Uterus (tissue), 4 donors: ENCODE measurements around the gene ARHGEF4. TPM values are rescaled to one million over a fixed set of nuclear protein-coding genes. Genes with fewer than 3 reads are reported as not detected.

Source experiments
- DNase-seq, 2 donors: peaks; one replicate each; pipeline ENCODE4 v3.0.0-alpha.2; 2019 to 2020
- H3K27ac ChIP-seq, 2 donors: fragments of 200-600 bp; sonication (generic); 1 replicate in 1 of 2; 2 replicates in 1 of 2; pipeline ENCODE4 v1.5.1; 2016 to 2018
- H3K27me3 ChIP-seq, 2 donors: fragments of 200-600 bp; sonication (generic); one replicate each; pipeline ENCODE4 v1.5.1; 2018 to 2019; ENCODE audit warnings: control low read depth in 1 of 2
- H3K36me3 ChIP-seq, 2 donors: fragments of 200-600 bp; sonication (generic); one replicate each; pipeline ENCODE4 v1.5.1; 2019; ENCODE audit warnings: control low read depth in 1 of 2
- H3K4me1 ChIP-seq, 2 donors: fragments of 200-600 bp; sonication (generic); one replicate each; pipeline ENCODE4 v1.5.1; 2018 to 2019; ENCODE audit warnings: control low read depth in 1 of 2
- H3K4me3 ChIP-seq, 2 donors: fragments of 200-600 bp; sonication (generic); 1 replicate in 1 of 2; 2 replicates in 1 of 2; pipeline ENCODE4 v1.5.1; 2018 to 2019; ENCODE audit warnings: mild to moderate bottlenecking in 1 of 2
- H3K9me3 ChIP-seq, 2 donors: fragments of 200-600 bp; sonication (generic); one replicate each; pipeline ENCODE4 v1.5.1; 2019; ENCODE audit warnings: control low read depth in 1 of 2
- POLR2A ChIP-seq, 2 donors: fragments of 450-650 bp; IDR thresholded peaks; one replicate each; pipeline ENCODE4 v1.6.1; 2016; ENCODE audit warnings: antibody characterized with exemption in 2 of 2, mild to moderate bottlenecking in 1 of 2, moderate library complexity in 1 of 2
- intact Hi-C: fragments of 100-400 bp; cut with DNase I; formaldehyde crosslinking; loops from one replicate; pipeline ENCODE4 v1.15.1; 2023; ENCODE audit warnings: low total_unique reads
- total RNA-seq, 4 donors: library from RNA; depleted of rRNA in 3 of 4; stranded (reverse); fragments of >200 nt in 3 of 4; gene quantifications; one replicate each; pipeline versions ENCODE4 v1.1.0 to v1.2.4, GENCODE V29; 2014 to 2023
- TF ChIP-seq, protein P1 (sequence below), 4 experiments: fragments of 200-600 bp in 2 of 4; fragments of 450-650 bp in 2 of 4; sonication (generic) in 2 of 4; IDR thresholded peaks; one replicate each; pipeline ENCODE4 v1.5.1; 2016 to 2019; ENCODE audit warnings: antibody characterized with exemption in 4 of 4, mild to moderate bottlenecking in 2 of 4, moderate library complexity in 1 of 4
- donor health status: DM: yes; HTN: yes; CAD: no.

ARHGEF4 gene
- total RNA-seq, 4 donors from 2014 or later: 1.8 to 26.2 (median 9.6) TPM

DNA sequence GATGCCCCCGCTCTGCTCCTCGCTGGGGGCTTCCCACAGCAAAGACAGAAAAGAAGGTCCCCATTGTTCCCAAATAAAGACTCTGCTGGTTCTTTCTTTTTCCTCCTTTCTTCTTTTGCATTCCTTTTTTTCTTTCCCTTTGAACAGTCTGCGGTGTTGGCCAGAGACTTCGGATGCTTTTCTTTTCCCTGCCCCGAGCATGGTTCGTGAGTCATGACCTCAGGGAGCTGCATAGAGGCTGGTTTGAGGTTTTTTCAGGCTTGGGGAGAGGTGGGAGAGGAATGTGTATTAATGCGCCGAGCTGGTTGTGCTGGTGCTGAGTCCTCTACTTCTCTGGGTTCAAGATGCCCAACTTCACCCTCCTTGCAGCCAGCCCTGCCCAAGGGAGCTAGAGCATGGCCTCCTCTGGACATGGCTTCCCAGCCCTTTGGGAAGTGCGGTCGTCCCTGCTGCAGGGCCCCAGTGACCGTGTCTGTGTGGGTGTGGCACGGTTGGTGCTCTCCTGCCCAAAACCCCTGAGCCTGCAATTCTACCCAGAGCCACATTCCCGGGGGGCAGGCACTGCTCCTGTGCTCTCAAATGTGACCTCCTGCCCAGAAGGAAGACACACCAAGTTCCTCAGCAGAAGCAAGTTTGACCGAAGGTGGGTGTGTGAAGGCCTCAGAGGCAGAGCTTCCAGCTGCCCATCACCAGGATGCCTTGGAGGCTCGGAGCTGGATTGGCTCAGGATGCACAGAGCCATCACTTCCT, 9.0 kb upstream of the ARHGEF4 start:
- H3K9me3 ChIP-seq: no peaks in the 10 kb centered on the region
- no peaks in the 10 kb centered on the region for H3K27me3 ChIP-seq
- no peak overlapping the region for H3K4me3 ChIP-seq
- H3K4me1 ChIP-seq: no peaks in the 10 kb centered on the region
- TF ChIP-seq POLR2A (IDR thresholded peaks at IDR 0.05): no peak
- TF ChIP-seq, protein P1, sequence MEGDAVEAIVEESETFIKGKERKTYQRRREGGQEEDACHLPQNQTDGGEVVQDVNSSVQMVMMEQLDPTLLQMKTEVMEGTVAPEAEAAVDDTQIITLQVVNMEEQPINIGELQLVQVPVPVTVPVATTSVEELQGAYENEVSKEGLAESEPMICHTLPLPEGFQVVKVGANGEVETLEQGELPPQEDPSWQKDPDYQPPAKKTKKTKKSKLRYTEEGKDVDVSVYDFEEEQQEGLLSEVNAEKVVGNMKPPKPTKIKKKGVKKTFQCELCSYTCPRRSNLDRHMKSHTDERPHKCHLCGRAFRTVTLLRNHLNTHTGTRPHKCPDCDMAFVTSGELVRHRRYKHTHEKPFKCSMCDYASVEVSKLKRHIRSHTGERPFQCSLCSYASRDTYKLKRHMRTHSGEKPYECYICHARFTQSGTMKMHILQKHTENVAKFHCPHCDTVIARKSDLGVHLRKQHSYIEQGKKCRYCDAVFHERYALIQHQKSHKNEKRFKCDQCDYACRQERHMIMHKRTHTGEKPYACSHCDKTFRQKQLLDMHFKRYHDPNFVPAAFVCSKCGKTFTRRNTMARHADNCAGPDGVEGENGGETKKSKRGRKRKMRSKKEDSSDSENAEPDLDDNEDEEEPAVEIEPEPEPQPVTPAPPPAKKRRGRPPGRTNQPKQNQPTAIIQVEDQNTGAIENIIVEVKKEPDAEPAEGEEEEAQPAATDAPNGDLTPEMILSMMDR (IDR thresholded peaks at IDR 0.05): no peak
- no peak overlapping the region for H3K27ac ChIP-seq
- no peak for DNase-seq
- intact Hi-C loops: no loop called here
- H3K36me3 ChIP-seq: no peaks in the 10 kb centered on the region

DNA sequence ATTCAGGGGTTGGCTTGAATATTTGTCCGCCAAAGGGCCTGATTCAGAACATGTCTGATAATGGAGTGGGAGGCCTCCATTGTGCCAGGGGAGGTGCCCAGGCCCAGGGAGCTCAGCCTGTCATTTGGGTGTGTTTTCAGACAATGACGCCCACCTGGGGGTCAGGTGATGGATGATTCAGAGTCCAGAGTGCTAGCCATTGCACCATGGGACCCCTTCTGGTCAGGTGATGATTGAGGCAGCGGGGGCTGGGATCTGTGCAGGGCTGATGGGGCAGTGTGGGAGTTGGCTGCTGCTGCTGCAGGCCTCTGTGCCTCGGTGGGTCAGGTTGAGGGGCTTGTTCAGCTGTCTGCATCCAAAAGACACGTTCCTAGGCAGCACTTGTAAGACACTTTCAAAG, 8.3 kb upstream of the ARHGEF4 start:
- Histone ChIP-seq H3K36me3 (no peaks in the 10 kb centered on the region), H3K9me3 (no peaks in the 10 kb centered on the region), H3K4me3 (no peak overlapping the region), H3K27me3 (no peaks in the 10 kb centered on the region), H3K4me1 (no peaks in the 10 kb centered on the region), H3K27ac (no peak overlapping the region)
- no peak for DNase-seq
- TF ChIP-seq, protein P1 (IDR thresholded peaks at IDR 0.05): no peak
- intact Hi-C loops: no loop called here

- Histone ChIP-seq H3K27ac (no peak overlapping the region), H3K4me1 (no peaks in the 10 kb centered on the region), H3K9me3 (no peaks in the 10 kb centered on the region), H3K4me3 (no peak overlapping the region), H3K36me3 (no peaks in the 10 kb centered on the region), H3K27me3 (no peaks in the 10 kb centered on the region)
- DNase-seq: no peak
- intact Hi-C loops: no loop called here
- TF ChIP-seq POLR2A (IDR thresholded peaks at IDR 0.05): no peak
- TF ChIP-seq, protein P1 (IDR thresholded peaks at IDR 0.05): no peak
Measured at GRCh38 chr2:130829015-130829414, 7.7 kb upstream of the ARHGEF4 start.

GRCh38 chr2:130830538-130830937, 6.2 kb upstream of the ARHGEF4 start:
- TF ChIP-seq POLR2A (IDR thresholded peaks at IDR 0.05): no peak
- TF ChIP-seq, protein P1 (IDR thresholded peaks at IDR 0.05): no peak
- Histone ChIP-seq H3K36me3 (no peaks in the 10 kb centered on the region), H3K9me3 (no peaks in the 10 kb centered on the region), H3K4me1 (no peaks in the 10 kb centered on the region), H3K27ac (no peak overlapping the region), H3K4me3 (no peak overlapping the region), H3K27me3 (no peaks in the 10 kb centered on the region)
- intact Hi-C loops: no loop called here
- no peak for DNase-seq

DNA sequence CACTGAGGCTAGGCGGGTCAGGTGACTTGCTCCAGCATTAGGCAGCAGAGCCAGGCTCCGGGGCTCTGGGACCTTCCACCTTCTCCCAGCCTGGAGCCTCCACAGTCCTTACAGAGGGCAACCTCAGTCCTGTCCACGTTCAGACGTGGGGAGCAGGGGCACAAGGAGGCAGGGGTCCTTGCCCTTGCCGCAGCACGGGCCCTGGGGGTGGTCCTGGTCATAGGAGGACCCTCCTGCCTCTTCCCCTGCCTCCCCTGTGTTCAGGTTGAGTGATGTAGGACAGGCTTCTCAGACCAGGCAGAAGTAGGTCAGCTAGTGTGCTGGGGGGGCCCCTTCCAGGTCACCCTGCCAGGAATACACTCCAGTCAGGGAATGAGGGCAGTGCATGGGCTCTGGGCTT, 5.4 kb upstream of the ARHGEF4 start:
- Histone ChIP-seq H3K4me3 (no peak overlapping the region), H3K4me1 (no peaks in the 10 kb centered on the region), H3K27me3 (peaks cover 0 to 3% of the 10 kb centered on the region in 2 donors), H3K9me3 (no peaks in the 10 kb centered on the region), H3K27ac (no peak overlapping the region), H3K36me3 (no peaks in the 10 kb centered on the region)
- TF ChIP-seq, protein P1 (IDR thresholded peaks at IDR 0.05): no peak
- no peak for TF ChIP-seq POLR2A (IDR thresholded peaks at IDR 0.05)
- intact Hi-C loops: no loop called here
- no peak for DNase-seq
